RKO (cell line): ENCODE results near the gene HOXC9.
A peak's percentile ranks its signal among the peaks of the same experiment; 100 is the strongest.

Source experiments
- DNase-seq: peaks from one replicate; pipeline ENCODE4 v3.0.0-alpha.2; 2016; ENCODE audit warnings: low spot score

Gene HOXC9

DNA sequence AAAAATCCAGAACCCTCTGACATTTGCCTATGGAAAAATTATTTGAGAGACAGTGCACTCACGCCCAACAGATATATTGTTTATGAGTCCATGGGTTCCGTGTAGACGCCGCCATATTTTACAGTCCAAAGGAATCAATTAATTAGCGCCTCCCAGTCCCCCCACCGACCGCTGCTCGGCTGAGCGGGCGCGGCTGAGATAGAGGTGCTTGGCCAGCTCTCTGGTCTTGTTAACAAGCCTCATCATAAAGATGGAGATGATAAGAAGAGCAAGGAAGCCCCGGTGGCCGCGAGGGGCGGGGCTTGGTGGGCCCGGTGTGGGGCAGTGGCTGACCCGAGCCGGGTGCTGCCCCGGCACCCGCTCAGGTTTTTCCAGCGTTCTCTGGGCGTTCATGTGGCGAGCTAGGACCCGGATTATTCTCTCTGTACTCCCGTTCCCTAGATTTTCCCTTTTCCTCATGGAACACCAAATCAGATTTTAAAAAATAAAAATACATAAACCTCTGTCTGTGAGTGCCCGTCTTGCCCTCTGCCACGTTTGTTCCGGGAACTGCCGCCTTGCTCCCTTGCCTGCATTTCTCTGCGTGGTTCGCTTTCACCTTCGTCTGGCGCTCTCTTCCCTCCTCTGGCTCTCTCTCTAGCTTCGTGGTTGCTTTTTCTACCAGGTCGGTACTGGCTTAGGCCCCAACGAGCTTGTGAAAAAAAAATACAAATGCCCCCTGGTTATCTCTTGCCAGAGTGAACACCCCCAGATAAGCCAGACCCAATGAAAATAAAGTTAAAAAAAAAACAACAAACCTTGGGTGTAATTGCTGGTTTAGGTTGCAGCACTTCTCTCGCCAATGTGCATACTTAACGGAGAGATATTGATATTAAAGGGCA is 36.3 kb upstream of the HOXC9 start:
- no peak for DNase-seq

- no peak for DNase-seq
These were observed 35.6 kb upstream of the HOXC9 start for GRCh38 chr12:53964315-53964713.

- DNase-seq, result no peak
These were observed 34.5 kb upstream of the HOXC9 start for GRCh38 chr12:53965281-53966084.

- no peak for DNase-seq
These were observed 33.9 kb upstream of the HOXC9 start for GRCh38 chr12:53966085-53966384.

- DNase-seq, result no peak
These were observed 33.4 kb upstream of the HOXC9 start for GRCh38 chr12:53966385-53967133.

DNA sequence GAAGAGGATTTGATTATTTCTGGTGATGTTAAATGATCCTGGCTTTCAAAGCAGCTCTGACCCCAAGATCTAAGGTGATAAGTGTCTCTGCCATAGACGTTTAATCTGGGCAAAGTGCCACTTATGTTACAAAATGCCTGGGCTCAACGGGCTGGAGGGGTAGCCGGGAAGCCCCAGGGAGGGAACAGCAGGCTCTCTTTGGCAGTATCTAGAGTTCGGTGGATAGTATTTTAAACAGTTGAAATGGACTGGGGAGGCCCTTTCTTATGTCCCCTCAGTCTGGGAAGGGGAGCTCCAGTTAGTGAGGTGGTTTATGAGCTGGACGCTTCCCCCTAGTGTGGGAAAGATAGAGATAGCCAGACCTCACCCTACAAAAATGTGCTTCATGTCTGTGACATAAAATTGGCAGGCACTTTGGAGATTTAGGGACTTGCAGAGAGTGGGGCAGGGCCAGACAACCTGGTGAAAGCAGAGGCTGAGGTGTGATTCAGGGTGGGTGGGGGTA is 32.5 kb upstream of the HOXC9 start:
- DNase-seq, result no peak

DNA sequence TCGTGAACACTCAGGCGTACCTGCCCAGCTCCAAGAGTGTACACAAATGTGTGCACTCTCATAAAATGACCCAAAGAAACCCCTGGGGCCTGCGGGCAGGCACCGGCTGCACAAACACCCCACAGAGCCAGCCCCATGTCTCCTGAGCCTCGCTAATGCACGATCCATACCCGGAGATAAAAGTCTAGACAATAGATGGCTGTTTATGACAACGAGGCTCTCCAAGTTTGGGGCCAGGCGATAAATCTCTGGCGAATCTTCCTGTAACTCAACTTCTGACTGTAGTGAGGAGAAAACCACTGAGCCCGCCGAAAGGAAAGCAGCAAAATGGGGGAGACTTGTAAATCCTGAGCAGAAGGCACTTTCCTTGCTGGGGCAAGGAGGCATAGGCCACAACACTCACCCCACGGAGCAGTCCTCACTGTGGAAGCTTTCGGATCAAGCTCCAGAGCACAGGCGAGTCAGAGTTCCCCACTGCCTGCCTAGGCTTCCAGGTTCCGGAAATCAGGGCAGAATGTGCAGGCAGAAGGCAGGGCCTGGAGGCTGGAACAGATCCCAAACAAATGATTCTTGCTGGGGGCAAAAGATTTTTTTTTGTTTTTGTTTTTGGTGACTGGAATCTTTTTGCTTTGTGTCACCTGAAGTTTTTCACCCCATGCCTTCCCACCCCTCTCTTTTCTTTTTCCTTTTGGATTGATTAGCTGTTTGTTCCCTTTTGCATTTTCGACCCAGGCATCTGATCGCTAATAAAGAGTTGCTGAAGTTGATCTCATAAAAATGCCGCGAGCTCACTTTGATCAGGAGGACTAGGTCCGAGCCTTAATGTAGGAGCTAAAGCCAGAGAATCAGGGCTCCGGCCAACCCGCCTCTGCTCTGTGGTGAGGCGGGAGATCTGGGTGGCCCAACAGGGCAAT is 31.5 kb upstream of the HOXC9 start:
- DNase-seq, result no peak

GRCh38 chr12:53969588-53970259 is 30.2 kb upstream of the HOXC9 start:
- no peak for DNase-seq

DNA sequence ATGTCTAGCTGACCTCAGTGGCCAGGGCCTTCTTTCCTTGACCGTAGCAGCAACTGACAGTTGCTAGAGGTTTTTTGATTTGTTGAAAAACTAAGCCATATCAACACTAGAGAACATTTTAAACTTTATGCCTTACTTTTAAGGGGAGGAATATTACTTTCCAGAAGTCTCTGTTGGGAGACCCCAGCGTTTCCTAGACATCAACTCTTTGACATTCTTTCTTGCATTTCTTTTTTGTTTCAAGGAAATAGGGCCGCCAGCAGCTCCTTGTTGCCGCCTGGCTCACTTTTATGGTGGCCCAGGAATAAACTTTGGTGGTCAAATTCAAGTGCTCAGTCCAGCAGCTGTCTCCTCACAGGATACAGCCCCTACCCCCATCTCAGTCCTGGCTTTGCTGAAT is 29.5 kb upstream of the HOXC9 start:
- no peak for DNase-seq

- no peak for DNase-seq
These were observed 28.8 kb upstream of the HOXC9 start for GRCh38 chr12:53971129-53971528.

GRCh38 chr12:53971686-53972085 is 28.3 kb upstream of the HOXC9 start:
- DNase-seq, result no peak

DNA sequence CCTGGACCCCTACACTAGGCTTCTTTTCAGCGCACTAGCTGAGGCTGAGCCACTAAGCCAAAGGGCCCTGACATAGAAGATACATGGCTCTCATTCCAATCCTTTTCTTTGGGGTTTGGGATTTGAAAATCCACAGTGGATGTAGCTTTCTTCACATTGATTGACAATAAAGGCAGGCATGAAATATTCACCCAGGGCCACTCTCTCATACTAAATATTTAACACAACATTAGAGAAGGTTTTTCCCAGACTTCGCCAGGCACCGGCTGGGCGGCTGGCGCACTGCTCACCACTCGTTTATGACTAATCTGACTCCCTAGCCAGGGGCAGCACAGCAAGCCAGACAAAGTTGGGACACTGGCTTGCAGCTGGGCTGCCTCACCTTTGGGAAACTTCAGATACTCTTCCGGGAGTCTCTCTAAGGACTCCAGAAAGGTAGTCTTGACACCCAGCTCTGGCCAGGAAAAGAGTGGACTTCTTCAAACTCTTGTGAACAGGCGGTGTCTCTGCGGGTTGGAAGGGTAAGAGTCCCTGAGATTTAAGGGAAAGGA is 27.7 kb upstream of the HOXC9 start:
- DNase-seq, result no peak

DNA sequence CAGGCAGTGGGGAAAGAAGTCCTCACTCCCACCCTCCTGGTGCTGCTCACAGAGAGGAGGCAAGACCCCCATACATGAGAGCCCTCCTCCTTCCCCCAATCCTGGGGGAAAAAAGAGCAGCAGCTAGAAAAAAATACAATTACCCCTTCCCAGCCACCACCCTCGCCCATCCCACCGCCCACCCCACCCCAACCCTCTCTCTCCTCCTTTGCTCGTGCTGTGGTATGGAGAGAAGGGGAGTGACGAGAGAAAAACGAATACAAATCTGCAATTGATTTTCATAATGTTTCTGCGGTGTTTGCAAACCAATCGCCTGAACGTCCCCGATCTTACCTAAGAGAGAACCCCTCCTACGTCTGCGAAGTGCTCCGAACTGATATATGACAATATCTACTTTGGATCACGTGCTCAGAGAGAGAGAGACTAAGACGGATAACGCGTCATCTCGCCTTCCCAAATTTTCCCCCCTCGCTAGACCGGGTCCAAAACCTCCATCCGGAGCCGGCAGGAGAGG is 27.2 kb upstream of the HOXC9 start, which contains the start of gene HOXC11:
TSS of gene HOXC11 (plus strand) at position 405 of the 514 bp plus-strand sequence. CDS start 116 bp downstream, outside the sequence.
- DNase-seq, result no peak

- DNase-seq, result peak; percentile 65
These were observed 26.5 kb upstream of the HOXC9 start for GRCh38 chr12:53973236-53974042.

- peak; percentile 74 for DNase-seq
These were observed 25.6 kb upstream of the HOXC9 start, which contains the start of gene HOTAIR for GRCh38 chr12:53974084-53975063. TSS of gene HOTAIR (minus strand) at chr12:53974954.

GRCh38 chr12:53975064-53975471 is 24.9 kb upstream of the HOXC9 start:
- DNase-seq, result no peak

DNA sequence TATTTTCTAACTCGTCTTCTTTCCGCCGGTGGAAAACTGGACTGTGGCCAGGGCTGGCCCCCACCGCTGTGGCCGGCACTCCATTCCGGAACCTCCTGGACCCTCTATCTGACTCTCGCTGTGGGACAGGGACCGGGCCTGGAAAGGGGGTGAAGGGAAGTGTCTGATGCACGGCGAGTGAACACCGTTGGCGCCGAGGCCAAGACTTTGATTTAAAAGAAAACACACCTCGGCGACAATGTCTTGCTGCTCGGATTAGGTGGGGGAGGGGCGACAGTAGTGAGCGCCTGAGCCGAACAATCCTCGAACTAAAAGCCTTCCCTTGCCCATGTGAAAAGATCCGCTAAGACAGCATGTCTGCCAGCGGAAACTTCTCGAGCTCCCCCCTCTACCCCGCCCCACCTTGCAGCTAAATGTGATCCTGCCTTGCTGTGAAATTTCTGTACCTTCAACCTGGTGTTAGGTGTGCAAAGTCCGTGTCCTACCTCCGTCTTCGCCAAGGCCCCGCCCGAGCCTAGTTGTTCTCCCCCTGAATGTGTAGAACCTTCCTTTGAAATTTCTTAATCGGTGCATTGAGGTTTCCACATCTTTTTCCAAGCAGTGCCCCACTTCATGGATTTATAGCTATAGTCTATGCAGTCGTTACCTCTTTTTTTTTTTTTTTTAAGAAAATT is 24.3 kb upstream of the HOXC9 start:
- DNase-seq, result no peak
